ENCODE data around the gene NHLH2. TPM values are rescaled to one million over a fixed set of nuclear protein-coding genes. Genes with fewer than 3 reads are reported as not detected.

The NHLH2 gene
- total and polyA plus RNA-seq, 9 donors: 0.11 to 0.12 TPM; not detected in 7

- no peak overlapping the region for H3K27ac ChIP-seq (ENCODE audit: low read length)
- WGBS (ENCODE audit: insufficient coverage): under 1% methylated on average over 48 of the region's 49 CpGs
- H3K9me3 ChIP-seq (replicated peaks; ENCODE audit: control insufficient read depth, low read depth, low read length): no peaks in the 10 kb centered on the region
- H3K4me3 ChIP-seq (ENCODE audit: low read length): peak overlapping the region; percentile 8
- peaks cover 61% of the 10 kb centered on the region for H3K27me3 ChIP-seq (ENCODE audit: control insufficient read depth, insufficient read depth, low read length)
- no peaks in the 10 kb centered on the region for H3K36me3 ChIP-seq (ENCODE audit: control insufficient read depth, insufficient read depth, low read length)
- peak; percentile 16 for DNase-seq
- H3K4me1 ChIP-seq (ENCODE audit: control insufficient read depth, insufficient read depth, low read length): peaks cover 16% of the 10 kb centered on the region
Observed at GRCh38 chr1:115839029-115839678, 1.8 kb downstream of the NHLH2 start.

DNA sequence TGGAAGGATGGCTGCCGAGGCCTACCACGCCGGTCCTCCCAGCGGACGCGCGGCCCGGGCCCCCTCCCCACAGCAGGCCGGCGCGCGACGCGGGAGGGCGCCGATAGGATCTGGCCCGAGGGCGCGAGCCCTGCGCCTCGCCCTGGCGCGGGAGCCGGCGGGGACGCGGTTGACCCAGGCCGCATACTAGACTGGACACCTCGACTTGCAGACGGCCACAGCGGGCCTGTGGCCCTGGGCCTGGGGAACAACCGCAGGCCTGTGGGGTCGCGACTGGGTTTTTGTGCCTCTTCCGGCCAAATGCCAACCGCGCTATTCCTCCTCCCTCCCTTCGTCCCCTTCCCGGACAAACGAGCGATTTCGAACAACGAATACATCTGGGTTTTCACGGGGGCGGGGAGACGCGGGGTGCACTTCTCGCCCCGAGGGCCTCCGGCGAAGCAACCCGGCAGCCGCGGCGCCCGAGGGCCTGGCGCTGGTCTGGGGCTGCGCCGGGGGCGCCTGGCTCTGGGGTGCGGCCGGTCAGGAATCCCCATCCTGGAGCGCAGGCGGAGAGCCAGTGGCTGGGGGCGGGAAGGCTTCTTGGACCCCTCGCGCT is 2.4 kb downstream of the NHLH2 start:
- peaks cover 16% of the 10 kb centered on the region for H3K4me1 ChIP-seq (ENCODE audit: control insufficient read depth, insufficient read depth, low read length)
- WGBS (ENCODE audit: insufficient coverage): under 1% methylated on average over 67 of the region's 67 CpGs
- no peaks in the 10 kb centered on the region for H3K9me3 ChIP-seq (replicated peaks; ENCODE audit: control insufficient read depth, low read depth, low read length)
- no peak for DNase-seq
- no peak overlapping the region for H3K27ac ChIP-seq (ENCODE audit: low read length)
- no peaks in the 10 kb centered on the region for H3K36me3 ChIP-seq (ENCODE audit: control insufficient read depth, insufficient read depth, low read length)
- H3K4me3 ChIP-seq (ENCODE audit: low read length): no peak overlapping the region
- peaks cover 66% of the 10 kb centered on the region for H3K27me3 ChIP-seq (ENCODE audit: control insufficient read depth, insufficient read depth, low read length)

DNA sequence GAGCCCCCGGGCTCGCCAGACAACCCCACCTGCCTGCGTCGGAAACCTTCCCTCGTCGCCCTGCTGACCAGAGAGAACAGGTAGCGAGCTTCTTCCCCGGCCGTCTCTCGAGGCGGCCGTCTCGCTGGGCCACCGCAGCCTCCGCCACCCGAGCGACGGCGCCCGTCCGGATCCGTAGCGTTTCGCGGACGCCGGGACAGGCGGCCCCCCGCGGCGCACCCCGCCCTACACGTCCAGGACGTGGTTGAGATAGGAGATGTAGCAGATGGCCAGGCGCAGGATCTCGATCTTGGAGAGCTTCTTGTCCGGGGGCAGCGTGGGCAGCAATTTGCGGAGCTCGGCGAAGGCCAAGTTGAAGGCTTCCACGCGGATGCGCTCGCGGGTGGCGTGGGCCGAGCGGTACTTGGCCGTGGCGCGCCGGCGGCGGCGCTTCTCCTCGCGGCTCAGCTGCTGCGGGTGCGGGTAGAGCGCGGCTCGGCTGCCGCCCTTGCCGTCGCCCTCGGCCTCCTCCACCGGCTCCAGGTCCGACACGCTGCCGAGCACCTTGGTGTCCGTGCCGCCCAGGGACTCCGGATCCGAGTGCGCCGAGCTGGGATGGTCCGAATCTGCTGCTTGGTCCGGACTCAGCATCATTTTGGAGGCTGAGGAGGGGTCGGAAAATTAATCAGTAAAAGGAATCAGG is 3.0 kb downstream of the NHLH2 start:
- peaks cover 68% of the 10 kb centered on the region for H3K27me3 ChIP-seq (ENCODE audit: control insufficient read depth, insufficient read depth, low read length)
- under 1% methylated on average over 80 of the region's 80 CpGs for WGBS (ENCODE audit: insufficient coverage)
- H3K27ac ChIP-seq (ENCODE audit: low read length): no peak overlapping the region
- DNase-seq: no peak
- H3K4me1 ChIP-seq (ENCODE audit: control insufficient read depth, insufficient read depth, low read length): peaks cover 16% of the 10 kb centered on the region
- no peaks in the 10 kb centered on the region for H3K9me3 ChIP-seq (replicated peaks; ENCODE audit: control insufficient read depth, low read depth, low read length)
- no peaks in the 10 kb centered on the region for H3K36me3 ChIP-seq (ENCODE audit: control insufficient read depth, insufficient read depth, low read length)
- no peak overlapping the region for H3K4me3 ChIP-seq (ENCODE audit: low read length)

DNA sequence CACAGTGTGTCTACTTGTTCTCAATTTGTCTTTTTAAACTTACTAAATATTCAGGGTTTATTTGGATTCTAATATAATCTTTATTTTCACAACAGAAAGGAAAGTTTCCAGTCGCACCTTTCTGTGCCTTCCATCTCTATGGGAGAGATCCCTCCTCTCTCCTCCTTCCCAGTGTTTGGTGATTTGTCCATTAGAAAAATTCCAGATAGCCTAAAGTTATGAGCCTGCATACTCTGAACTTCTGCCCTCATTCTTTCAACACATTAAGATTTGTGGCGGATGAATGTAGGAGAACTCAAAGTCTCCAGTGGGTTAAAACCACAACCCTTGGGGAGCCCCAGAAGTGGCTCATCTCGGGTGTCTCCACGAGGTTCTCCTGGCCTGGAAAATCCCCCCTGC is 3.6 kb downstream of the NHLH2 start:
- Histone ChIP-seq H3K4me3 (ENCODE audit: low read length) (no peak overlapping the region), H3K27me3 (ENCODE audit: control insufficient read depth, insufficient read depth, low read length) (peaks cover 63% of the 10 kb centered on the region)
- WGBS (ENCODE audit: insufficient coverage): 0% methylated on average over 3 of the region's 4 CpGs

DNA sequence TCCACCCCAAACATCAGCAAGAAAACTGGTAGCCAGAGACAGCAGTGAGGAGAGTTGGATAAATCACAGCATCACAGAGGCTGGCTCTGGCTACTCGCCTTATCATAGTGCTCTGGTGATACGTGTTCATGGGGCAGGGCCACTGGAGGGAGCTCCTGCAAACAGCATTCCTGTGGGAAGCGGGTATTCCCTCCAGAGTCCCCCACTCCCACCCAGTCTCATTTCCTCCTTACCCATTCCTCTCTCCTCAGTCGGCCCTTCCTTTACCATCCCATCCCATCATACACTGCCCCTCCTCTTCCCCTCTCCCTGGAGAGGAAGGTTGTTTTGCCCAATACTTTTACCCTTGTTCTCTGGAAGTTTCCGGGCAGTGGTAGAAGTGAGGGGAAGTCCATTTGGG is 7.1 kb downstream of the NHLH2 start:
- no peak for DNase-seq
- Histone ChIP-seq H3K9me3 (replicated peaks; ENCODE audit: control insufficient read depth, low read depth, low read length) (no peaks in the 10 kb centered on the region), H3K27ac (ENCODE audit: low read length) (no peak overlapping the region), H3K4me3 (ENCODE audit: low read length) (no peak overlapping the region), H3K27me3 (ENCODE audit: control insufficient read depth, insufficient read depth, low read length) (peaks cover 49% of the 10 kb centered on the region), H3K4me1 (ENCODE audit: control insufficient read depth, insufficient read depth, low read length) (peaks cover 10% of the 10 kb centered on the region), H3K36me3 (ENCODE audit: control insufficient read depth, insufficient read depth, low read length) (no peaks in the 10 kb centered on the region)
- WGBS (ENCODE audit: insufficient coverage): 60% methylated on average over 4 of the region's 5 CpGs

More for the DNA sequence above, 3.6 kb downstream of the NHLH2 start:
- peaks cover 16% of the 10 kb centered on the region for H3K4me1 ChIP-seq (ENCODE audit: control insufficient read depth, insufficient read depth, low read length)
- H3K36me3 ChIP-seq (ENCODE audit: control insufficient read depth, insufficient read depth, low read length): no peaks in the 10 kb centered on the region
- no peak for DNase-seq
- H3K27ac ChIP-seq (ENCODE audit: low read length): no peak overlapping the region
- H3K9me3 ChIP-seq (replicated peaks; ENCODE audit: control insufficient read depth, low read depth, low read length): no peaks in the 10 kb centered on the region

- Histone ChIP-seq H3K4me1 (ENCODE audit: control insufficient read depth, insufficient read depth, low read length) (peaks cover 11% of the 10 kb centered on the region), H3K36me3 (ENCODE audit: control insufficient read depth, insufficient read depth, low read length) (no peaks in the 10 kb centered on the region), H3K27me3 (ENCODE audit: control insufficient read depth, insufficient read depth, low read length) (peaks cover 47% of the 10 kb centered on the region), H3K27ac (ENCODE audit: low read length) (no peak overlapping the region), H3K4me3 (ENCODE audit: low read length) (no peak overlapping the region), H3K9me3 (replicated peaks; ENCODE audit: control insufficient read depth, low read depth, low read length) (no peaks in the 10 kb centered on the region)
- 67% methylated on average over 7 of the region's 8 CpGs for WGBS (ENCODE audit: insufficient coverage)
- DNase-seq: no peak
Observed at GRCh38 chr1:115832651-115833050, 8.3 kb downstream of the NHLH2 start.

DNA sequence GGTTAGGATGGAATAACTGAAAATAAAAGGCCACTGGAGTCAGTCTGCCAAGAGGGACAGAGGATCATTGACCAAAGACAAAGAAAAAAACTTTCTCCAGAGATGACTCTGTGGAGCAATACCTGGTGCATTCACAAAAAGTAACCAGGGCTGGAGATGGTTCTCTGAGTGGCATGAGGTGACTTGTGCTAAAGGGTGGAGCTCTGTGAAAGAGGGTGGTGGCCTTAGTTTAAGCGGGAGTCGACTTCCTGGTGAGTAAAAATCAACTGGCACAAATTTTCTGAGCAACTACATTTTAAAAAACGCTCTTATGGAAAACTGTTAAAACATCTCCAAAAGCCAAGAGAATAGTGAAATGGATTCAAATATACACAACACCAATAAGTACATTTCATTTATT is 10.0 kb downstream of the NHLH2 start:
- no peak for DNase-seq
- WGBS (ENCODE audit: insufficient coverage): no CpG with 5 or more reads among the region's 3 CpGs
- H3K27me3 ChIP-seq (ENCODE audit: control insufficient read depth, insufficient read depth, low read length): peaks cover 51% of the 10 kb centered on the region

GRCh38 chr1:115829947-115830346 is 11.0 kb downstream of the NHLH2 start:
- peaks cover 48% of the 10 kb centered on the region for H3K27me3 ChIP-seq (ENCODE audit: control insufficient read depth, insufficient read depth, low read length)
- peaks cover 11% of the 10 kb centered on the region for H3K4me1 ChIP-seq (ENCODE audit: control insufficient read depth, insufficient read depth, low read length)
- no peaks in the 10 kb centered on the region for H3K36me3 ChIP-seq (ENCODE audit: control insufficient read depth, insufficient read depth, low read length)
- H3K4me3 ChIP-seq (ENCODE audit: low read length): no peak overlapping the region
- no peak for DNase-seq
- no peak overlapping the region for H3K27ac ChIP-seq (ENCODE audit: low read length)
- no peaks in the 10 kb centered on the region for H3K9me3 ChIP-seq (replicated peaks; ENCODE audit: control insufficient read depth, low read depth, low read length)
- WGBS (ENCODE audit: insufficient coverage): 89% methylated on average over 3 of the region's 3 CpGs

More for the DNA sequence above, 10.0 kb downstream of the NHLH2 start:
- Histone ChIP-seq H3K9me3 (replicated peaks; ENCODE audit: control insufficient read depth, low read depth, low read length) (no peaks in the 10 kb centered on the region), H3K4me1 (ENCODE audit: control insufficient read depth, insufficient read depth, low read length) (peaks cover 11% of the 10 kb centered on the region), H3K27ac (ENCODE audit: low read length) (no peak overlapping the region), H3K4me3 (ENCODE audit: low read length) (no peak overlapping the region), H3K36me3 (ENCODE audit: control insufficient read depth, insufficient read depth, low read length) (no peaks in the 10 kb centered on the region)

DNA sequence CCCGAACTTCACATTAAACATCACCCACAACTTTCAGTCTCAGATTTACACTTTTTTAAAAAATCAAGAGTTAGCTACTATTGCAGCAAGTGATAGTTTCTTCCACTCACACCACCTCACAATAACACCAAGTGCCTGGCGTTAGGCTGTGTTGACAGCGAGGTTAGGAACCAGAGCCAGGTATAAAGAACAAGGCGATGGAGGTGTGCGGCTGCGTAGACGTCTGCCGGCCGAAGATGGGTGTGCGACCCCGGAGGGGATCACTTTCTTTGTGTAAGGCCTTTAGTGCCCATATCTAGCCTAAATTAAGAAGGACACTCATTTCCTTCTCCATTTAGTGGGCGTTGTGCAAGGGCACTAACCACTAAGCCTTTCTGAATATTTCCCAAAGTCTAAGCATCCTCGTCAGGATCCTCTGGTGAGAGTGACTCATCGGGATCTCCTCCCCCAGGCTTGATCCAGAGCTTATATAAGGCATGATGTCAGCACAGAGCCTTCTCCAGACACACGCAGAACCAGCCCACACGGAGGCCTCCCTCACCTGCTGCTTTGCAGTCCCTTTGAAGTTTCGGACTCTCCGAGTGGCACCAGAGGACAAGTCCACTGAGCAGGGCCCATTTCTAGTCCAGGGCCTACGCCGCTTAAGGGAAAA is 11.8 kb downstream of the NHLH2 start:
- Histone ChIP-seq H3K4me1 (ENCODE audit: control insufficient read depth, insufficient read depth, low read length) (peaks cover 11% of the 10 kb centered on the region), H3K27me3 (ENCODE audit: control insufficient read depth, insufficient read depth, low read length) (peaks cover 41% of the 10 kb centered on the region), H3K9me3 (replicated peaks; ENCODE audit: control insufficient read depth, low read depth, low read length) (no peaks in the 10 kb centered on the region), H3K27ac (ENCODE audit: low read length) (no peak overlapping the region), H3K36me3 (ENCODE audit: control insufficient read depth, insufficient read depth, low read length) (no peaks in the 10 kb centered on the region), H3K4me3 (ENCODE audit: low read length) (no peak overlapping the region)
- 61% methylated on average over 11 of the region's 20 CpGs for WGBS (ENCODE audit: insufficient coverage)
- peak; percentile 40 for DNase-seq

All from muscle of leg (tissue), 11 donors.